PC-3 (cell line): ENCODE measurements around the gene NGRN. TPM values are rescaled to one million over a fixed set of nuclear protein-coding genes. Genes with fewer than 3 reads are reported as not detected.

Experiments
- ATAC-seq: fragments of 200-7000 bp; cut with Tn5 transposase; 2 replicates; pipeline ENCODE4 v1.9.1; 2020; ENCODE audit warnings: mild to moderate bottlenecking, moderate library complexity
- BruUV-seq: library from RNA; stranded (reverse); fragments of 400-500 nt; replicated peaks from 2 replicates; lab custom pipeline; 2021; lab: Mats Ljungman, UMichigan
- CTCF ChIA-PET: fragments of 300-600 bp; sonication (Branson Sonifier 250); formaldehyde crosslinking; loops from one replicate; lab custom pipeline; 2022; ENCODE audit warnings: antibody characterized with exemption; lab: Charles Lee
- POLR2A ChIA-PET: fragments of 300-600 bp; sonication (Branson Sonifier 250); formaldehyde crosslinking; loops from one replicate; lab custom pipeline; 2022; ENCODE audit warnings: antibody characterized with exemption; ENCODE audit not compliant: unreplicated experiment; lab: Charles Lee
- DNase-seq: peaks from one replicate; pipeline ENCODE4 v3.0.0-alpha.2; 2015
- H2AFZ ChIP-seq: fragments of 300-600 bp; sonication (generic); 2 replicates; pipeline ENCODE4 v1.6.0; 2016; ENCODE audit warnings: antibody characterized with exemption, low read length
- H3F3A ChIP-seq: fragments of 300-600 bp; sonication (generic); one replicate; pipeline ENCODE4 v1.6.0; 2017; ENCODE audit warnings: antibody characterized with exemption, low read length, control low read depth, mild to moderate bottlenecking; ENCODE audit not compliant: unreplicated experiment
- H3K27ac ChIP-seq: fragments of 300-600 bp; sonication (generic); 2 replicates; pipeline ENCODE4 v1.5.1; 2016; ENCODE audit warnings: mild to moderate bottlenecking, low read length
- H3K27me3 ChIP-seq: fragments of 300-600 bp; sonication (generic); 2 replicates; pipeline ENCODE4 v1.6.1; 2016; ENCODE audit warnings: low read length, mixed read lengths
- H3K36me3 ChIP-seq: fragments of 300-600 bp; sonication (generic); 2 replicates; pipeline ENCODE4 v1.6.1; 2016; ENCODE audit warnings: low read depth, mixed run types, low read length, mixed read lengths
- H3K4me1 ChIP-seq: fragments of 300-600 bp; sonication (generic); 2 replicates; pipeline ENCODE4 v1.5.1; 2016; ENCODE audit warnings: low read length; ENCODE audit not compliant: insufficient read depth
- H3K4me2 ChIP-seq: fragments of 300-600 bp; sonication (generic); 2 replicates; pipeline ENCODE4 v1.6.0; 2016; ENCODE audit warnings: low read length
- H3K4me3 ChIP-seq: fragments of 300-600 bp; sonication (generic); 2 replicates; pipeline ENCODE4 v1.5.1; 2016; ENCODE audit warnings: mild to moderate bottlenecking, low read length, mixed read lengths
- H3K79me2 ChIP-seq: fragments of 300-600 bp; sonication (generic); 2 replicates; pipeline ENCODE4 v1.6.1; 2017; ENCODE audit warnings: low read length, mixed read lengths
- H3K9ac ChIP-seq: fragments of 300-600 bp; sonication (generic); 2 replicates; pipeline ENCODE4 v1.6.0; 2016; ENCODE audit warnings: mild to moderate bottlenecking, low read length
- H3K9me2 ChIP-seq: fragments of 300-600 bp; sonication (generic); replicated peaks from 2 replicates; pipeline ENCODE4 v1.6.1; 2016; ENCODE audit warnings: mixed run types, low read length, mixed read lengths
- H3K9me3 ChIP-seq: fragments of 300-600 bp; sonication (generic); 2 replicates; pipeline ENCODE4 v1.6.1; 2016; ENCODE audit warnings: low read length, mixed read lengths
- H4K20me1 ChIP-seq: fragments of 300-600 bp; sonication (generic); 2 replicates; pipeline ENCODE4 v1.6.1; 2016; ENCODE audit warnings: low read length, mixed read lengths
- EZH2 ChIP-seq: fragments of 300-600 bp; sonication (generic); IDR thresholded peaks from one replicate; pipeline ENCODE4 v1.6.1; 2017; ENCODE audit warnings: antibody characterized with exemption, mild to moderate bottlenecking, low read length; ENCODE audit not compliant: unreplicated experiment
- EZH2phosphoT487 ChIP-seq: fragments of 300-600 bp; sonication (generic); IDR thresholded peaks from 2 replicates; pipeline ENCODE4 v1.6.1; 2018; ENCODE audit warnings: mild to moderate bottlenecking, antibody characterized with exemption, low read length, borderline replicate concordance
- intact Hi-C: fragments of 100-400 bp; cut with micrococcal nuclease; formaldehyde crosslinking; loops from 2 replicates; pipeline ENCODE4 v1.9.0; 2023
- total RNA-seq: library from RNA; depleted of rRNA; stranded (reverse); fragments of >200 nt; gene quantifications from 2 replicates; pipeline ENCODE4 v1.2.3, GENCODE V29; 2014
- TF ChIP-seq, protein P1 (sequence below): fragments of 300-600 bp; sonication (generic); conservative IDR thresholded peaks from 2 replicates; pipeline ENCODE4 v1.5.1; 2017; ENCODE audit warnings: antibody characterized with exemption, low read depth, mild to moderate bottlenecking, low read length

The NGRN gene
- total RNA-seq, 1 experiment from 2014 or later: 99.3 TPM

- ChIA-PET CTCF (no interaction called here), POLR2A (no interaction called here)
- no peak for ATAC-seq
- Histone ChIP-seq H3K4me3 (no peak overlapping the region), H3K27ac (no peak overlapping the region), H3K4me1 (peaks cover 6% of the 10 kb centered on the region; the same call in 1 of the 2 replicates), H3K9me2 (no peaks in the 10 kb centered on the region), H3K36me3 (peaks cover 69% of the 10 kb centered on the region), H4K20me1 (no peaks in the 10 kb centered on the region), H3K9me3 (no peaks in the 10 kb centered on the region), H3K79me2 (peaks cover 8% of the 10 kb centered on the region), H3K4me2 (no peak overlapping the region), H3K27me3 (no peaks in the 10 kb centered on the region), H3K9ac (no peak overlapping the region), H3F3A (no peaks in the 10 kb centered on the region), H2AFZ (no peak overlapping the region)
- BruUV-seq: no TSS peak
- intact Hi-C loops: no loop called here
- no peak for DNase-seq
- TF ChIP-seq EZH2 (no peak), EZH2phosphoT487 (no peak)
- TF ChIP-seq, protein P1, sequence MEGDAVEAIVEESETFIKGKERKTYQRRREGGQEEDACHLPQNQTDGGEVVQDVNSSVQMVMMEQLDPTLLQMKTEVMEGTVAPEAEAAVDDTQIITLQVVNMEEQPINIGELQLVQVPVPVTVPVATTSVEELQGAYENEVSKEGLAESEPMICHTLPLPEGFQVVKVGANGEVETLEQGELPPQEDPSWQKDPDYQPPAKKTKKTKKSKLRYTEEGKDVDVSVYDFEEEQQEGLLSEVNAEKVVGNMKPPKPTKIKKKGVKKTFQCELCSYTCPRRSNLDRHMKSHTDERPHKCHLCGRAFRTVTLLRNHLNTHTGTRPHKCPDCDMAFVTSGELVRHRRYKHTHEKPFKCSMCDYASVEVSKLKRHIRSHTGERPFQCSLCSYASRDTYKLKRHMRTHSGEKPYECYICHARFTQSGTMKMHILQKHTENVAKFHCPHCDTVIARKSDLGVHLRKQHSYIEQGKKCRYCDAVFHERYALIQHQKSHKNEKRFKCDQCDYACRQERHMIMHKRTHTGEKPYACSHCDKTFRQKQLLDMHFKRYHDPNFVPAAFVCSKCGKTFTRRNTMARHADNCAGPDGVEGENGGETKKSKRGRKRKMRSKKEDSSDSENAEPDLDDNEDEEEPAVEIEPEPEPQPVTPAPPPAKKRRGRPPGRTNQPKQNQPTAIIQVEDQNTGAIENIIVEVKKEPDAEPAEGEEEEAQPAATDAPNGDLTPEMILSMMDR: no peak
Observed at GRCh38 chr15:90223441-90224165, 41.9 kb upstream of the NGRN start.

DNA sequence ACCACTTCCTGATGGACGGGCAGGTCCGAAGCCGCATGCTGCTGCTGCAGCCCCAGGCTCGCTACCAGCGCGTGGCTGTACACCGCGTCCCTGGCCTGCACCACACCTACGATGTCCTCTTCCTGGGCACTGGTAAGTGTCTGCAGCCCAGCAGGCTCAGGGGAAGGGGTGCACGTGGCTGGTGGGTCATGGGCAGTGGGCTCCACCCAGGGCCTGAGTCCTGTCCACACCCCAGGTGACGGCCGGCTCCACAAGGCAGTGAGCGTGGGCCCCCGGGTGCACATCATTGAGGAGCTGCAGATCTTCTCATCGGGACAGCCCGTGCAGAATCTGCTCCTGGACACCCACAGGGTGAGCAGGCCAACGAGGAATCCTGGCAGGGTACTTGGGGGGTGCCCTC is 40.4 kb upstream of the NGRN start:
- Histone ChIP-seq H3K79me2 (peaks cover 1% of the 10 kb centered on the region), H3K36me3 (peaks cover 79% of the 10 kb centered on the region), H4K20me1 (no peaks in the 10 kb centered on the region), H3K4me1 (peaks cover 6% of the 10 kb centered on the region; the same call in 1 of the 2 replicates), H3K27ac (no peak overlapping the region), H3K9ac (no peak overlapping the region), H3F3A (no peaks in the 10 kb centered on the region), H3K27me3 (no peaks in the 10 kb centered on the region), H3K9me3 (no peaks in the 10 kb centered on the region), H3K9me2 (no peaks in the 10 kb centered on the region), H3K4me3 (no peak overlapping the region), H3K4me2 (no peak overlapping the region), H2AFZ (no peak overlapping the region)
- intact Hi-C loops: no loop called here
- ChIA-PET POLR2A (no interaction called here), CTCF (no interaction called here)
- ATAC-seq: no peak
- BruUV-seq: no TSS peak
- DNase-seq: no peak
- TF ChIP-seq EZH2phosphoT487: no peak
- TF ChIP-seq, protein P1: no peak
- no peak for TF ChIP-seq EZH2

DNA sequence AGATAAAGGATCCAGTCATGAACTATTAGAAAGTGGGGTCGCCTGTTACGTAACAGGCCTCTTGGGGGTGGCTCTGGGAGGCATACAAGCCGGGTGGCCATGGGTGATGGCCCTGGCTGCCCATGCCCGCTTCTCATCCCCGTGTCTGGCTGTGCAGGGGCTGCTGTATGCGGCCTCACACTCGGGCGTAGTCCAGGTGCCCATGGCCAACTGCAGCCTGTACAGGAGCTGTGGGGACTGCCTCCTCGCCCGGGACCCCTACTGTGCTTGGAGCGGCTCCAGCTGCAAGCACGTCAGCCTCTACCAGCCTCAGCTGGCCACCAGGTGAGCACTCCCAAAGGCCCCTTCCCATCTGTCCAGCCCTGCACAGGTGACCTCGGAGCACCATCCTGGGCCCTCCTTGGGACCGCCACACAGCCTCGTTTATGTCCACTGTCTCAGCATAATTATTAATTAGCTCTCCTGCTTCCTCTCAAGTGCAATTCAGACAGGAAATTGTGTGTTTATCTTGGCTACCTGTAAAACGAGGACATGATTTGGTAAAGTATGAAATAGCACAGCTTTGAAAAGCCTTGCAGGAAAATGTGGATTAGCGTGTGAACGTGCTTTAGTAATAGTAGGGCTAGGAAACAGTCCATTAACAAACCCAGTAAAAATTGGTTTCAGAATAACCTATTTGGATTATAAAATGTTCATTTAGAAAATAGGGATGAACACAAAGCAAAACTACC is 39.8 kb upstream of the NGRN start:
- H3F3A ChIP-seq: no peaks in the 10 kb centered on the region
- H3K9me2 ChIP-seq: no peaks in the 10 kb centered on the region
- H3K4me1 ChIP-seq: peaks cover 5% of the 10 kb centered on the region; the same call in 1 of the 2 replicates
- ATAC-seq (no peak), DNase-seq (no peak)
- no peak overlapping the region for H3K9ac ChIP-seq
- BruUV-seq: no TSS peak
- intact Hi-C loops: no loop called here
- no peak overlapping the region for H2AFZ ChIP-seq
- no peaks in the 10 kb centered on the region for H3K27me3 ChIP-seq
- CTCF ChIA-PET: no interaction called here
- H3K79me2 ChIP-seq: peaks cover 7% of the 10 kb centered on the region
- H4K20me1 ChIP-seq: no peaks in the 10 kb centered on the region
- no peak overlapping the region for H3K27ac ChIP-seq
- H3K4me3 ChIP-seq: no peak overlapping the region
- H3K9me3 ChIP-seq: no peaks in the 10 kb centered on the region
- TF ChIP-seq EZH2 (no peak), EZH2phosphoT487 (no peak)
- TF ChIP-seq, protein P1: no peak
- H3K36me3 ChIP-seq: peaks cover 81% of the 10 kb centered on the region
- no peak overlapping the region for H3K4me2 ChIP-seq
- POLR2A ChIA-PET: no interaction called here
